Skeletal muscle cell (primary cell): ENCODE data around the gene ENO3.

Experiments used
- DNase-seq: peaks from one replicate; pipeline ENCODE4 v3.0.0-alpha.2; 2010; ENCODE audit warnings: low read depth
- H3K4me3 ChIP-seq: 2 replicates; pipeline ENCODE4 v1.5.1; 2011; ENCODE audit warnings: low read depth, mild to moderate bottlenecking, control low read depth, low read length, moderate library complexity

The ENO3 gene

GRCh38 chr17:4968486-4969046 is 17.6 kb downstream of the ENO3 start:
- no peak for DNase-seq
- peak overlapping the region; percentile 75 for H3K4me3 ChIP-seq

GRCh38 chr17:4969047-4969550 is 18.2 kb downstream of the ENO3 start:
- H3K4me3 ChIP-seq, result peak overlapping the region; percentile 75
- DNase-seq, result peak; percentile 79

DNA sequence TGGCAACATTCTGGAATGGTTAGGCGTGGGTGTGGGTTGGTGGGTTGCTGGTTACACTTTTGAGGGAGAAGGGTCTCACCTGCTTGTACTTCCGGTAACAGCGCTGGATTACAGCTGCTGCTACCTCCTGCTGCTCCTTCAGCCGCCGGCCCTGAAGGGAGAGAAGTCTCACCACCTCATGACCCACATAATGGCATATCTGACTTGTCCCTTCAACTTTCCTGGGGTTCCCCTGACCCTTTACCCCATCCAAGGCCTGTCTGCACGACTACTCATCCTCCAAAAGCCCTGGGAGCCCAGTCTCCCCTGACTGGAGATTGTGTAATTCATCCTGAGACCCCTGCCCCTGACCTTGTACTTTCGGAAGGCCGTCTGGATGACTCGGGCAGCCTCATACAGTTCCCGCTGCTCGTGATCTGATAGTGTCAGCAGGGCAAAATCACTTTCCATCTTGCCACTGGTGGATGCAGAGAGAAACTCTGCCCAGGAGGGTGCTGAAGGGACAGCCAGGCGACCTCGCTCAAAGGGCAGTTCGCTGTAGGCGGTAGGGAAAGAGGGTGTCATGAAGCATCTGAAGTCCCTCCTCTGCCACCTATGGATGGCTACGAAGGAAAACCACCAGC is 18.7 kb downstream of the ENO3 start:
- H3K4me3 ChIP-seq, result peak overlapping the region; percentile 75
- DNase-seq, result no peak

GRCh38 chr17:4970273-4970672 is 19.4 kb downstream of the ENO3 start:
- no peak for DNase-seq
- H3K4me3 ChIP-seq, result no peak overlapping the region

DNA sequence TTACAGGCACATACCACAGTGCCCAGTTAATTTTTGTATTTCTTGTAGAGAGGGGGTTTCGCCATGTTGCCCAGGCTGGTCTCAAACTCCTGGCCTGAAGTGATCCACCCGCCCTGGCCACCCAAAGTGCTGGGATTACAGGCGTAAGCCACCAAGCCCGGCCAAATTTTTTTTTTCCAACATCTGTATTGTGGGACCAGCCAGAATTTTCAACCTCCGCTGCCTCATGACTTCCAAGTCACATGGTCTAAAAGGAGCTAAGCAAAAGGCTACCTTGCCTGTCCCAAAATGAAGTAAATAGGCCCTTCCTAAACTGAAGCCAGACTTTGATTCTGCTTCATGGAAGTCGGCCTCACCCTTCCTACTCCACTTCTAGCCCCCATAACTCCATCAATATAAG is 20.9 kb downstream of the ENO3 start:
- H3K4me3 ChIP-seq, result no peak overlapping the region
- no peak for DNase-seq

DNA sequence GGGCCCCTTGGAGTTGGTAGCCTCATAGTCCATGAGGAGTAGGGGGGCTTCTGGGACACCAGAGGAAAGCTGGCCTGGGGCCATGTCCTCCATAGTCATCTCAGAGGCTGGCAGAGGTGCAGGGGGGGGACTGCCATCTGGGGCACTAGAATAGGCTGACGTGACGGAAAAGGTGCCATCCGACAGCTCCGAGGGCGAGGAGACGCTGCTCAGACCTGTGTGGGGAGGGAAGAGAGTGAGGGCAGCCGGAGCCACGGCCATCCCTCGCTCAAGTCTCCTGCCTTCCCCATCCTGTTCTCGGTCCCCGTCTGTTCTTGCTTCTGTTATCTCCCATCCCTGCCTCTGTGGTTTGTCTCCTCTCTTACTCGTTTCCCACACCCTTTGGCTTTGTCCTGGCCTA is 21.4 kb downstream of the ENO3 start:
- no peak overlapping the region for H3K4me3 ChIP-seq

GRCh38 chr17:4972752-4973151 is 21.8 kb downstream of the ENO3 start:
- DNase-seq, result no peak
- H3K4me3 ChIP-seq, result no peak overlapping the region

More for the DNA sequence above, 21.4 kb downstream of the ENO3 start:
- no peak for DNase-seq

DNA sequence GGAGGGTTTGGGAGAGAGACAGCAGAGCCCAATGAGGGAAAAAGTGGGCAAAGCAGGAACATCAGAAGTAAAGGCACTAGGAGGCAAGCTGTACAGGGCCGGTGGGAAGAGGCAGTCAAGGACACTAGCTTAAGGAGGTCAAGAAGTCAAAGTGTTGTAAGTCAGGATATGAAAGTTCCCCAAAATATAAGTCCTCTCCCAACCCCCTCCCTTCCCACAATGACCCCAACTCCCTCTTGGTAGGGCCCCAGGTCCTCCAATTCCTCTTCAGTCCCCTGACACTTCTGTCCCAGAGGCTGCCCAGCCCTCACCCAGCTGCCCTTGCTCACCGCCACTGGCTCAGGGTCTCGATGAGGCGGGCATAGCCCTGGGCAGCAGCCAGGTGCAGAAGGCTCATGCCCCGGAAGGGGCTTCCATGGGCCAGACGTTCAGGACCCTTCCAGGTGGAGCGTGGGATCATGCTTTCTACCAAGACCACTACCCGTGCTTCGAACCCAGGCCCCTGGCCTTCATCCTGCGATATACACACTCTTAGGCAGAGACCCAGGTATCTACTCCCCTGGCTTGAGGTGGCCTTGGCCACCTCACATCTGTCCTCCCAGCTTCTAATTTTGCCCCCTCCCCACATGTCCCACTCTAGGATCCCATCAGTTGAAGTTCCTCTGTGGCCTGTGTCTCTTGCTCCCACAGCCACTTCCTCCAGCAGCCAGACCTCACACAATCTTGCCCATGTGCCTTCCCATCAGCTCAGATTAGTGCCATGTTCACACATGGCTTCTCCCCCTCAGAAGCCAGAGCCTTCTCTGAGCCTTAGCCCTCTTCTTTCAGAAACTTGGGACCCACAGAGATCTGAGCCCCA is 22.6 kb downstream of the ENO3 start:
- no peak overlapping the region for H3K4me3 ChIP-seq
- no peak for DNase-seq

GRCh38 chr17:4974115-4974670 is 23.3 kb downstream of the ENO3 start:
- no peak for DNase-seq
- no peak overlapping the region for H3K4me3 ChIP-seq

DNA sequence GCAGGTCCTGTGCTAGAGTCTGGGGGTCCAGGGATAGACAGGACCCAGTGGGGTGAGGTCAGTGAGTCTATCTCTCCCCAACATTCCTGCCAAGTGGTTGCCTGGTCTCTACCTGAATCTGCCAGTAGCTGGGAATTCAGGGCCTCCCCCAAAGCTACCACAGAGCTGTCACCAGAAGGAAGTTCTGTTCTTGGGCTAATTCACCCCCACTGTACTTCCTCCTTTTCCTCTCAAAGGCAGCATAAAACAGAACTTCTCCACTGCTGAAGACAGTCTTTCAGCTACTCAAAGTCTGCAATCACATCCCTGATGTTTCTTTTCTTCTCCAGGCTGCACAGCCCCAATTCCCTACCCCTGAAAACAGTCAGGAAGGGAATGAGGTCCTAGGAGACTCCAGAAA is 27.8 kb downstream of the ENO3 start:
- H3K4me3 ChIP-seq, result no peak overlapping the region
- no peak for DNase-seq

DNA sequence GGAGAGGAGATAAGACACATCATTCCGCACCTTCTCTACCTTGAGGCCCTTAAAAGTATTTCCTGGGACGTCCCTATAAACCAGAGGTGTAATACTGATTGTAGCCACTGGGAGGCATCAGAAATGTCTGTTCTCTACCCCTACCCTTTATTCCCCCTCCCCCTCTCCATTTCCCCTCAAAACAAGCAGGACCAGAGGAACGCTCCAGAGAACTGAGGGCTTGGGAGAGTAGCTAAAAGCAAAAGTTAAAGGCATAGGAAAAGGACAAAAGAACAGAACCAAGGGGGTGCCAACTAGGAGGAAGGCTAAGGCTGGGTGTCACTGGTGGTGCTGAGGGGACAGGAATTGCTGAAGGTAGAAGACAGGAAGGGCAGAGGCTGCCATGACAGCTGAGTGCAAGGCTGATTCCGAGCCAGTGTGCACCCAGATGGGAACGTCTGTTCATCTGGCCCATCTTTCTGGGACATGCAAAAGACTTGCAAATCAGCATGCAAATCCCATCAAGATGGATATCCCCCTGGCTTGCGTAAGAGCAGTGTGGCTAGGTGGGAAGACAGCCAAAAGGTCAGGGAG is 29.8 kb downstream of the ENO3 start:
- DNase-seq, result no peak

DNA sequence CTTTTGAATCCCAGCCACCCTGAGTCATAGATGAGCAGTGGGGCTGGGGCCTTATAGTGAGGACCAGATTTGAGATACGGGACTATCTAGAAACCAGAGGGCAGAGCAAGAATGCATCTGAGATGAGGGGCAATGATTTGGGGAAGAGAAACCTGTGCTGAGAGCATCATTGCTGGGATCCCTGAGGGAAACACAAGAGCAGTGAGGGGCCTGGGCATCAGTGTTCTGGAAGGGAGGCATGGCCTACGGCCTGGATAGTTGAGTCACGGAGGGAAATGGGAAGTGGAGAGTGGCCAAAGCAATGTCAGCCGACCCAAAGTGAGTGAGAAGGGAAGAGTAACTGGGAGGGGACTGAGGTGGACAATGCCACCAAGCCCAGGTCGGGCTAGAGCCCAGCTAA is 31.4 kb downstream of the ENO3 start:
- no peak overlapping the region for H3K4me3 ChIP-seq

More for the DNA sequence above, 29.8 kb downstream of the ENO3 start:
- H3K4me3 ChIP-seq, result no peak overlapping the region

DNA sequence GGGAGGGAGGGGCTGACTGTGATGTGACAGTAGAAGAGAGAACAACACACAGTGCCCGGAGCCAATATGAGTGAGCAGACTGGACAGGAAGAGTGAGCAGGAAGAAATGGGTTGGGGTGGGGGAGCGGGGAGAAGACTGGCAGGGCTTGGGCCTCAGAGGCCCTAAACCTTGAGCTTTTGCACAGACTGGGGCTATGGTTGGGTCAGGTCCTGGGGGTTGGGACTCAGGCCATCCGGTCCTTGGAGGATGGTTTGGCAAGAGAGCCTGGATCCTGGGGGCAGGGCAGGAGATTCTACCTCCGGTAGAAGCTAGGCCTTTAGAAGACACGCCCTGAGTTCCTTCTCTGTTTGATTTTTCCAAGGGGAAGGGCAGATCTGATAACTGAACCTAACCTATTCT is 35.5 kb downstream of the ENO3 start:
- no peak for DNase-seq
- H3K4me3 ChIP-seq, result peak overlapping the region; percentile 86

More for the DNA sequence above, 31.4 kb downstream of the ENO3 start:
- DNase-seq, result no peak

GRCh38 chr17:4986951-4987766 is 36.2 kb downstream of the ENO3 start, which contains the start of gene CAMTA2:
TSS of gene CAMTA2 (minus strand) at chr17:4987675. CDS start at chr17:4986222, 1,453 bp downstream.
- peak within 1 kb of the TSS; percentile 86 for H3K4me3 ChIP-seq
- no peak for DNase-seq

- DNase-seq, result no peak
- H3K4me3 ChIP-seq, result peak overlapping the region; percentile 86
Measured at GRCh38 chr17:4987767-4988567, 37.0 kb downstream of the ENO3 start.

DNA sequence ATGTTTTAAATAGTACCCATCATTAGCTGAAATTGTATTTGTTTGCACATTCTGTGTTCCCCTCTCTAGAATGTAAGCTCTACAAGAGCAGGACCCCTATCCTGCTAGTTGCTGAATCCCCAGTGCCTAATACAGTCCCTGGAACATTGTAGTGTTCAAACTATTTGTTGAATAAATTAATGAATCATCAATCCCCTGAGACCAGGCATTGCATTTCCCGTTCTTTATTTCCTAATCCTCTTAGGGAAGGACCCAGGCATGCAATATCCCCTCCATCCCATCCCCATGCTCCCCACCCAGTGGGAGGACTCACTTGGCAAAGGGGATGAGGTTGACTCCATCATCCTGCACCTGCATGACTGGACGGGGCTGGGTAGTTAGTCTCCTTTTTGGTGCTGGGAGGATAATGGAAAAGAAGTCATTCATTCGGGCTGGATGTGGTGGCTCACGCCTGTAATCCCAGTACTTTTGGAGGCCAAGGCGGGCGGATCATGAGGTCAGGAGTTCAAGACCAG is 43.2 kb downstream of the ENO3 start:
- no peak for DNase-seq
- H3K4me3 ChIP-seq, result no peak overlapping the region

DNA sequence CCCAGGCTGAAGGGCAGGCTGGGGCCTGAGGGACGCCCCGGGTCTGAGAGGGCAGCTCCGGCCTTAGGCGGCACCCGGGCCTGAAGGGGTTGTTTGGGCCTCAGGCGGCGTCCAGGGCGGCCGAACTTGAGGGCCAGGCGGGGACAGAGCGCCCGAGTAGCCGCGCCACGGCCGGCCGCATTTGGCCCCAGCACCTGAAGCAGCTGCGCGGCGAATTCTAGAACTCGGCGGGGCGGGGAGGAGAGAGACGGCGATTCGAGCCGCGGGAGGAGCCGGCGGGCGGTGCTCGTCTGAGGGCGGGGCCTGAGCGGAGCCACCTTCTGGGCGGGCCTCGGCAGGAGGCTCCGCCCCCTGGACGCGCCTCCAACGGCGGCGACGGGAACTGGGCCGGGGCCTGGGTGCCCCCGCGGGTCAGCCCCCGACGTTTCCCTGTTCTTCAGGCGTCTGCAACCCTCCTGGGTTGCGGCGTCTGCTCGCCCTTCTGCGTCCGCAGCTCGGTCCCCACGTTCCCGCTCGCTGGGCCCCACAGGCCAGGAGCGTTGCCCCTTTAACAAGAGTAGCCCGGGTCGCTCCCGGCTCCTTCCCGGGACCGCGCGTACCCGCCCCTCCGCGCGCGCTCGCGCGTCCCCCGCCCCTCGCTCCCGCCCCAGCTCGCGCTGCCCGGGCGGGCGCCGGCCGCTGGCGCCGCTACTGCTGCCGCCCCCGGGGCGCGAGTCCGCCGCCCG is 46.5 kb downstream of the ENO3 start, which contains the start of the genes INCA1 and KIF1C:
TSS of gene INCA1 (minus strand) at position 221 of the 725 bp plus-strand sequence. CDS start 3,085 bp downstream, outside the sequence.
TSS of gene KIF1C (plus strand) at position 649 of the 725 bp plus-strand sequence. CDS start 2,297 bp downstream, outside the sequence.
- H3K4me3 ChIP-seq, result peak within 1 kb of the TSS; percentile 90
- DNase-seq, result peak; percentile 55
